GM19193 (cell line): ENCODE results near the gene PTDSS2.

Experiments used
- POLR2A ChIP-seq: IDR thresholded peaks from 4 replicates; pipeline ENCODE4 v1.6.1; 2011; ENCODE audit not compliant: insufficient read depth, insufficient read length; ENCODE audit errors: extremely low read depth

The PTDSS2 gene

DNA sequence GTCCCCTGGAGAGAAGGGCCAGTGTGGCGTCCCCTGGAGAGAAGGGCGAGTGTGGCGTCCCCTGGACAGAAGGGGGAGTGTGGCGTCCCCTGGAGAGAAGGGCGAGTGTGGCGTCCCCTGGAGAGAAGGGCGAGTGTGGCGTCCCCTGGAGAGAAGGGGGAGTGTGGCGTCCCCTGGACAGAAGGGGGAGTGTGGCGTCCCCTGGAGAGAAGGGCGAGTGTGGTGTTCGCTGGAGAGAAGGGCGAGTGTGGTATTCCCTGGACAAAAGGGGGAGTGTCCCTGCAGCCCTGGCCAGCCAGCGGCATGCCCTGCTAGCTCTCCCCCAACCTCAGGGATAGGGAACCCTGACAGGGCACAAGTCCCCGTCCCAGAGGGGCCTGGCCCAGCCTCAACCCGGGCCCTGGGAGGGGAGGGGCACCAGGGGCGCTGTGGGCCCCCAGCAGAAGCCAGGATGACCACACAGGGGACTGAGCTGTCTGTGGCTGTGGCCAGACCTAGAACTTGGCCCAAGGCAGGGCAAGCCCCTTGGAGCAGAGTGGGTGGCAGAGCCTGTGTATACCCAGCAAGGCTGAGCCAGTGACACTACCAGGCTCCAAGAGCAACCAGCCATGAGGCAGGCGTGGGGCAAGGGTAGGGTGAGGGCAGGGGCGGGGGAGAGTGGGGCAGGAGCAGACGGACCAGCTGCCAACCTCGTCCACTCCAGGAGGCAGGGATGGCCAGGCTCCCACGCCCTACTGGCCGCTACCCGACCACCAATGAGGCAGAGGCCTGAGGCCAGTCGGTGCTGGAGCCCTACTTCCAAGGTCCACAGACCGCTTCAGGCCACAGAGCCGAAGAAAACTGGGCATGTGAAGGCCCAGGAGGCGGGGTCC is 81.1 kb downstream of the PTDSS2 start:
- no peak for TF ChIP-seq POLR2A

DNA sequence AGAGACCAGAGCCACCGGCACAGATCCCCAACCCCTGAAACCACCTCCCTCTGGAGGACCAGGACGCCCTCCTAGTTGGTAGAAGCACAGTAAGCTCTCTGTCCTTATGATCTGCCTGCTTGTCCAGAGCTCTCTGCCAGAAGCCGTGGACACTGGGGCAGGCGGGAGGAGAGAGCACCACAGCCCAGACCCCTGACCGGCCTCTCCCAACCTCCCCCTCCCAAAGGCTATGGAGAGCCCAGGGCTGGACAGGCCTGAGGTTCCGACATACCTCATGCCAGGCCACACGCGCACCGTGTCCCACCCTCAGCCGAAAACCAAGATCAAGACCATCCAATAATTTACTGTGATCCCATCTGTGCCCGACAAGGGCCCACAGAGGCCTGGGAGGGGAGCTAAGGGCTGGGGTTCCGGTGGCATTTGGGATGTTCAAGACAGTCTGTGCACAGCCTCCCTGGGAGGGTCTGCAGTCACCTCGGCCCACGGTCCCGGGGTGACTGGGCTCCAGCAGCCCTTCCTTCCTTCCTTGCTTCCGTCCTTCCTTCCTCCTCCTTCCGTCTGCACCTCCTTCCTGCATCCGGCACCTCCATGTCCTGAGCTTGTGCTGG is 81.9 kb downstream of the PTDSS2 start:
- TF ChIP-seq POLR2A, result no peak

DNA sequence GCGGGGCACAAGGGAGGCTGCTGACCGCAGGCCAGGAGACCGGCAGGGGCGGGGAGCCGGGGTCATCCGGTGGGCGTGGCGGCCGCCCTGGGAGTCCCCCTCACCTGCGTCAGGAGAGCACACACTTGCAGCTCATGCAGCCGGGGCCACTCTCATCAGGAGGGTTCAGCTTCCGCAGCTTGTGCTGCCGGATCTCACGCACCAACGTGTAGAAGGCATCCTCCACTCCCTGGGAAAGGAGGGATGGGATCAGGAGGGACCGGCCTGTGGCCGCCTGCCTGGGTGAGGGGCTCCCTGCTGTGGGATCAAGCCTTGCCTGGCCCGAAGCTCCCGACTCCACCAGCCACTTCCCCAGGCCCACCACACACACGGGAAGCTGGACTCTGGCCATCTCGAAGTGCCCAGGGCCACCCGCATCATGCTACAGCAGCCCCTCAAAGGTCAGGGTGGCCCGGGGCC is 82.5 kb downstream of the PTDSS2 start:
- no peak for TF ChIP-seq POLR2A

DNA sequence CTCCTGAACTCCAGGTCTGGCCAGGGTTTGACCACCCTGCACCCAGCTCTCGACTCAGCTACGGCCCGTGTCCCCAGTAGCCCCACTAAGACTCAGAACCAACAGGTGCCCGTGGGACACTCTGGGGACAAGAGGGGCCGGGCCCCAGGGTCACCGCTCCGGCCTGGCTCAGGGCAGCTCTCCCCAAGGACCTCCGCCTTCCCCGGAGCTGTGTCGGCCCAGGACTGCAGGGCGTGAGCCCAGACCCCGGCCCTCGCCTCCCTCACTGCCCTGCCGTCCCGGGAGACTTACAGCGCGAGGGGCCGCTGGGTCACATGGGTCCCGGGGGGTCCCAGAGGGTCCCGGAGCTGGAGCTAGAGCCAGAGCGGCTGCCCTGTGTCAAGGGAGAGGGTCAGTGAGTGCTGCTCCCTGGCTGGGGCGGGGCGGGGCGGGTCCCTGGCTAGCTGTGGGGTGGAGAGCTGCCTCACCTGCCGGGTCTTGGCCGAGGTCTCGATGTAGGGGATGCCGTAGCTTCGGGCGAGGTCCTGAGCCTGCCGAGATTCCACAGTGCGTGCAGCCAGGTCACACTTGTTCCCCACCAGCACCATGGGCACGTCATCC is 83.0 kb downstream of the PTDSS2 start:
- no peak for TF ChIP-seq POLR2A

DNA sequence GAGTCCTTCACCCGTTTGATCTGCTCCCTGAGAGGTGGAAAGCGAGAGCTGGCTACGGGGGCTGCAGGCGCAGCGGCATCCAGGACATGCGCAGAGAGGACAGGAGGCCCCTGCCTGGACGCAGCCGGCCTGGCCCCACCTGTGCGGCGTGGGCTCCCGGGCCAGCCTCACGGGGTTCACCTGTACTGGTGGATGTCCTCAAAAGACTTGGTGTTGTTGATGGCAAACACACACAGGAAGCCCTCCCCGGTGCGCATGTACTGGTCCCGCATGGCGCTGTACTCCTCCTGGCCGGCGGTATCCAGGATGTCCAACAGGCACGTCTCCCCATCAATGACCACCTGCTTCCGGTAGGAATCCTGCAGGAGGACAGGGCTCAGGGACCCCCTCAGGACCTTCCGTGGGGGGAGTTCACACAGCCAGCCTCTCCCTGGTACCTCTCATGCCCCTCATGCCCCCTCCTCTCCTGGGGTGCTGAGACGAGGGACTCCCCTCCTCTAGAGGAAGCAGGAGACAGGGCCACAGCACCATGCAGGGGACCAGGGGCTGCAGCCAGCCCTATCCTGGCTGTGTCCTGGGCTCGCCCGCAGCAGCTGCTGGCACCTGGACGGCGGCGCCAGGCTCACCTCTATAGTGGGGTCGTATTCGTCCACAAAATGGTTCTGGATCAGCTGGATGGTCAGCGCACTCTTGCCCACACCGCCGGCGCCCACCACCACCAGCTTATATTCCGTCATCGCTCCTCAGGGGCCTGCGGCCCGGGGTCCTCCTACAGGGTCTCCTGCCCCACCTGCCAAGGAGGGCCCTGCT is 83.7 kb downstream of the PTDSS2 start:
- TF ChIP-seq POLR2A, result no peak

DNA sequence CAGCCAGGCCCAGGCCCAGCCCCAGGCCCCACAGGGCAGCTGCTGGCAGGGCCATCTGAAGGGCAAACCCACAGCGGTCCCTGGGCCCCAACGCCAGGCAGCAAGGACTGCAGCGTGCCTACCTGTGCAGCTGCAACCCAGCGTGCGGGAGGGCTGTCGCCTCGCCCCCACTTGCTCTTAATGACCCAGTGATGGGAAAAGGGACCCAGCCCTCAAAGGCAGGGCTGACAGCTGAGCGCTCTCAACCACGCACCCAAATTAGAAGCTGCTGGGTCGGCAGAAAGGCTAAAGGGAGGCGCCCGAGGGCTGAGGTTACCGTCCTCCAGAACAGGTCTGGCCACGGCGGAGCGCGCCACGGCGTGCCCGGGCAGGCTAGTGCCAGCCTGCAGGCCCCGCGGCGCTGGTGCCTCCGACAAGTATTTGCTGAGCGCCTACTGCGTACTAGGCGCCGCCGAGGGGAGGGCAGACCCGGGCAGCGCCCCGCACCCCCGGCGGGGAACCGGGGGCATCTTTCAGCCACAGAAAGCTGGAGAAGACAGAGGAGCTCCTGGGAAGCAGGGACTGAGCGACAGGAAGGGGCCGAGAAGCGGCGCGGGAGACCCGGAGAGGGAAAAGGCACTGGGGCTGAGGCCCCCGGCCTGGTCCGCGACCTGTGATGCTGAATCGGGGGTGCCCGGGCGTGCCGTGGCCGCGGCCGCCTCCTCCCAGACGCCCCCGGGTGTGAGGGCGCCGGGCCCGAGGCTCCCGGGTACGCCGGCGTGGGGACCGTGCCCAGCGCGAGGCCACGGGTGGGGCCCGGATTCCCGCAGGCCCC is 84.5 kb downstream of the PTDSS2 start:
- no peak for TF ChIP-seq POLR2A

DNA sequence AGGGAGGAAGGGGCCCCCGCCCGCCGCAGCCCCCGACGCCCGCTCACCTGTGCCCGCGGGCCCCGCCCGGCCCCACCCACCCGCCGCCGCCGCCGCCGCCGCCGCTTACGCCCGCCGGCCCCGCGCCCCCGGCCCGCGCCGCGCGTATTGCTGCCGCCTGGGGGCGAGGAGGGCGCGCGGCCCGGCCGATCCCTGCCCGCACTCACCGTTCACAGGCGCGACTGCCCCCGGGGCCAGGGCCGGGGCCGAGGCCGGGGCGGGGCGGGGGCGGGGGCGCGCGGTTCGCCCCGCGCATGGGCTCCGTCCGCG is 85.1 kb downstream of the PTDSS2 start:
- no peak for TF ChIP-seq POLR2A

DNA sequence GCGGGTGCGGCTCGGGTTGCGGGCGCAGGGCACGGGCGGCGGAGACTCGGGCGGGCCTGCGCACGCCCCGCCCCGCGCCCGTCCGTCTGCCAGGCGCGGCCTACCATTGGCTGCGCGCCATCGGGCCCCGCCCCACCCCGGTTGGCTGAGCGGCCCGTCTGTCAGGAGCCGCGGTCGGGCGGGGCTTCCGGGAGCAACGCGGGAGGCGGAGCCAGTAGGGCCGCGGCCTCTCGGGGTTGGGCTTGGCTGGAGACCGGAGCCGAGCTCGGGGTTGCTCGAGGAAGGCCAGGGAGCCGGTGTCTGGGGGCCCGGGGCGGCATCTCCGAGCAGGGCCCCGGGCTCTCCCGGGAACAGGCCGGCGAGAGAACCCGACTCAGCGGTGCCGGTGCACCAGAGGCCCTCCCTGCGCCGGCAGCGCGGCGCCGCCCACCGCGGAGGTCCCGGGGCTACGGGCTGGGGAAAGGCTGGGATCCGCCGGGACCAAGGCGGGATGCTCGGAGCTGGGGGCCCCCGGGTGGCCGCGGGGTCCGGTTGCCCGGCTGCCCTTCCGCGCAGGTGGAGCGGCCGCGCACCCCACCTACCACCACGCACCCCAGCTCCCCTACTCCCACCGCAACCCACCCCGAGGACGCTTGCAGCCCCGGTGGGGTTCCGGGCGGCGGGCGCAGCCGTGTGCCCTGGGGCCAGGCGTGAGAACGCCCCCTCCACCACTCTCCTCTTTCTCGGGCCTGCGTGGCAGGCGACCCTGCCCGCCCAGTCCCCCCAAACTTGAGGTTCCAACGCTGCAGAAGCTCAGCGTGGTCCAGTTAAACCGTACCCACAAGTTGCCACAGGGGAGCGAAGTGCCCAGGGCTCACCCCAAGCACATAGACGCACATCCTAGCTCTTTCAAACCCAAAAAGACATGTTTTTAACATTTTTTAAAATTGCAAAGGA is 85.7 kb downstream of the PTDSS2 start, which contains the start of gene HRAS:
Gene HRAS (minus strand): TSS at position 58 of the 936 bp plus-strand sequence.
- peak; percentile 71 for TF ChIP-seq POLR2A

DNA sequence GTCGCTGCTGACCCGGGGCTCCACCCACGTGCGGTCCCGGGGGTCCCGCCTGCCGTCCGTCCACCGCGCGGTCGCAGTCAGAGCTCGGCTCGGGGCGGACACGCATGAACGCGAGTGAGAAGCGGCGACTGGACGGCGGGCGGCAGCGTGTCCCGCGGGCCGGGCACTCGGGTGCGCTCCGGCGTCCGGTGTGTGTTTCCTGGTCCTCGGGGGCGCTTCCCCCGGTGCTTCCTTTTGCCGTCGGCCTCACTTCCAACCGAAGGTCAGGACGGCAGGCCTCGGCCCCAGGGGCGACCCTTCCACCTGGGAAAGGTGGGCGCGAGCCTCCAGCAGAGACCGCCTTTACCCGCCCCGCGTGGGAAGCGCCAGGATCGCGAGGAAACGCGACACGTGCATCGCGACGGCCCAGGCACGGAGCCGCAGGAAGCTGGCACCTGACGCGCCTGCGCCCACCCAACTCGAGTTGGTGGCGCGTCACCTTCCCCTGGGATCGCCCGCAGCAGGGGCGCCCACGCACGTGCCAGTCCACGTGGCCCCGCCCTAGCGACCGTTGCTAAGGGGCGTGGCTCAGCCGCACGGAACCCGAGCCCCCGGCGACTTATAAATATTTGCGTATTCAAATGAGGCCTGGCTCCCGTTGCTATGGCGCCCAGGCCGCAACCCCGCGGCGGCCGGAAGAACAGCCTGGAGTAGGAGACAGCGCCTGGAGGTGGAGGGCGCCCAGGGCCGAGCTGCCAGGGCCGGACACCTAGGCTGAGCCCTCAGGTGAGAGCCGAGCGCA is 87.0 kb downstream of the PTDSS2 start, which contains the start of gene LRRC56:
Gene LRRC56 (plus strand): TSS at position 687 of the 781 bp plus-strand sequence. CDS start 3,158 bp downstream, outside the sequence.
- TF ChIP-seq POLR2A, result peak; percentile 51

DNA sequence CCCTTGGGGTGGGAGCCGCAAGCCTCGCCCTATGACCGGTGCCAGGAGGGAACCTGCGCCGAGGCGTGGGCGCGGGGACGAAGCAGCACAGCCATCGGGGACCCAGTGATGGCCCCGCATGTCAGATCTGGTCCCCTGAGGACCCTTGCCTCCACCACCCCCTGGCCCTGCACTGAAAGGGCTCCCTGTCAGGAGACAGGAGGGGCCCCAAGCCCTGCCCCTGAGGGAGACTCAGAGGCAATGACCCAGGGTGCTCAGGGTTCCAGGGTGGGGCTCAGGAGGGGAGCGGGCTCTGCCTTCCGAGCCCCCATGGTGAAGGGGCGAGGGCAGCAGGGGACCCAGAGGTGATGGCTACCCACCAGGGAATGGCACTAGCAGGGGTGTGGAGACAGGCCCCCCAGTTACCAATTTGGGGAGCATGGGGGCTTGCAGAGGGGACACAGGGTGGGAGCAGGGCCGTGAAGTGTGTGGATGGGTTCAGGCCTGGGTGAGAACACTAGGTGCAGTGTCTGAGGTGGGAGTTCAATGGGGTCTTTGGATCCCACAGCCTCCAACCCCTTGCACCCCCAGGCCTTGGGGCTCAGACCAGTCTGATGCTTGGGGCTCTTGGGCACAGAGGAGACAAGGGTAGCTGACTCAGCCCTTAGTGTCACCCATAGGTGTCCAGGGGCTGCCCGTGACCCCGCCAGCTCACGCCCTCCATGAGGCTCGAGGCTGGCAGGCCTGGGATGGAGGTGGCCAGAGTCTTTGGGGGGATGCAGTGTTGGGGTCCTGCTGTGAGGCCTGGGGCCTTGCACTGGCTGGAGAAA is 87.7 kb downstream of the PTDSS2 start:
- no peak for TF ChIP-seq POLR2A

DNA sequence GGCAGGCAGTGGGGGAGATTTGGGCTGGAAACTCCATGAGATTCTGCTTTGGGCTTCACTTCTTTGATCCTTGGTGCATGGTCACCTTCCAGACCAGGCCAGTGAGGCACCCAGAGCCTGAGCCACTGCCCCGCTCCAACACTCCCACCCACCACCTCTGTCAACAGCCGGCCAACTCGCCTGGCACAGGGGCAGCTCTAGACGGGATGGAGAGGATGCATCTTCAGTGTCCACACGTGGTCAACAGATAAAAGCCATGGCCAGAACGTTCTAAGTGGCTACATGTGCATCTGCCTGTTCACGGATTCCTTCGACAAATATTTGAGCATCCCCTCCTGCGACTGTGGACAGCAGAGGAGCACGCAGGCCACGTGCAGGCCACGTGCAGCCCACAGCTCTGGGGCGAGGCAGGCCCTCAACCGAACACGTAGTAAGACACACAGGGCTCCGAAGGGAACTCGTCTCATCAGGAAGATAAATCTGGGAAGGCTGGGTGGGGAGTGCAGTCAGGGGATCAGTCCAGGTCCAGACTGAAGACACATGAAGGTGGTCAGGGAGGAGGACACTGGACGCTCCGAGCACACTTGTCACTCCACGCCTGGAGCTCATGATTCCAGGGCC is 88.5 kb downstream of the PTDSS2 start:
- TF ChIP-seq POLR2A, result no peak
